ENCODE measurements around the gene GBX2. TPM values are rescaled to one million over a fixed set of nuclear protein-coding genes. Genes with fewer than 3 reads are reported as not detected.

The GBX2 gene
- total and polyA plus RNA-seq, 7 donors: not detected

DNA sequence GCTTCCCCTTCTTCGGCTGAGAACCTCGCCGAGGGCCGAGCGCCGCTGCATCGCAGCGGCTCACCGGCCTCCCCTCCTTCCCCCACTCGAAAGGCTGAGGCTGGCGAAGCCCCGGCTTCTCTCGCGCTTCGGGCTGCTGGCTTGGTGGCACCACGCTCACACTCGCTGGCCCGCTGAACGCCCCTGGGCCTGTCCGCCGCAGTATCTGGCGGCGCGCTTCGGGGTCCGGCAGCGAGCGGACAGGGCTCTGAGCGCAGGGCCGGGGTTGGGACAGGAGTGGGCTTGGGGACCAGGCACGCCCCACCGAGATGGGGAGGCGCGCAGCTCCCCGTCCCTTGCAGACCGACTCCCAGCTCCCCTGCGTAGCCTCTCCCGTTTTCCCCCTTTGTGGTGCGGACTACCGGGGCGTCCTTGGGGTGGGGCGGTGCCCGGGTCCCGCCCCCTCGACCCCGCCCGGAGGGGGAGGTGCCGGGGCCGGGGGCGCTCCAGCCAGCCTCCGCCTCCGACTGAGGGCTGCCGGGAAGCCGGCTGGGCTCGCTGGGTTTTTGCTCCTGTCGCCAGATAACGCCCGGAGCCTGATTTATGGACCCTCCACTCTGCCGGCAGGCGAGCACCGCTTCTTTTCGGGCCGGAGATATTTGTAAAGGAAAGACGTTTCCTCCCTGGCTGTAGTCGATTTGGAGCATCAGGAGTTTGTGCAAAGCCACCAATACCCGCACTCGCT, 3.8 kb downstream of the GBX2 start:
- H3K4me1 ChIP-seq: peaks cover 24% of the 10 kb centered on the region
- intact Hi-C loops (cut with DNase I): no loop called here
- 2 to 4% (median 3%) methylated on average over 55 to 67 of the region's 67 CpGs for WGBS, 3 donors
- peak overlapping the region; percentile 63 for H3K4me3 ChIP-seq
- H3K27ac ChIP-seq: no peak overlapping the region
- H3K36me3 ChIP-seq (ENCODE audit: insufficient read depth in 1 of 2, low read depth in 1 of 2): no peaks in the 10 kb centered on the region
- H3K27me3 ChIP-seq (ENCODE audit: insufficient read depth in 3 of 3, low read length in 2 of 3): peaks cover 3 to 89% (median 56%) of the 10 kb centered on the region in 3 donors
- TF ChIP-seq, protein P1, sequence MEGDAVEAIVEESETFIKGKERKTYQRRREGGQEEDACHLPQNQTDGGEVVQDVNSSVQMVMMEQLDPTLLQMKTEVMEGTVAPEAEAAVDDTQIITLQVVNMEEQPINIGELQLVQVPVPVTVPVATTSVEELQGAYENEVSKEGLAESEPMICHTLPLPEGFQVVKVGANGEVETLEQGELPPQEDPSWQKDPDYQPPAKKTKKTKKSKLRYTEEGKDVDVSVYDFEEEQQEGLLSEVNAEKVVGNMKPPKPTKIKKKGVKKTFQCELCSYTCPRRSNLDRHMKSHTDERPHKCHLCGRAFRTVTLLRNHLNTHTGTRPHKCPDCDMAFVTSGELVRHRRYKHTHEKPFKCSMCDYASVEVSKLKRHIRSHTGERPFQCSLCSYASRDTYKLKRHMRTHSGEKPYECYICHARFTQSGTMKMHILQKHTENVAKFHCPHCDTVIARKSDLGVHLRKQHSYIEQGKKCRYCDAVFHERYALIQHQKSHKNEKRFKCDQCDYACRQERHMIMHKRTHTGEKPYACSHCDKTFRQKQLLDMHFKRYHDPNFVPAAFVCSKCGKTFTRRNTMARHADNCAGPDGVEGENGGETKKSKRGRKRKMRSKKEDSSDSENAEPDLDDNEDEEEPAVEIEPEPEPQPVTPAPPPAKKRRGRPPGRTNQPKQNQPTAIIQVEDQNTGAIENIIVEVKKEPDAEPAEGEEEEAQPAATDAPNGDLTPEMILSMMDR (IDR thresholded peaks at IDR 0.05): no peak
- H3K9me3 ChIP-seq: no peaks in the 10 kb centered on the region
- ATAC-seq: peak in 2 of 4 donors; percentile 13 to 33
- DNase-seq: no peak

DNA sequence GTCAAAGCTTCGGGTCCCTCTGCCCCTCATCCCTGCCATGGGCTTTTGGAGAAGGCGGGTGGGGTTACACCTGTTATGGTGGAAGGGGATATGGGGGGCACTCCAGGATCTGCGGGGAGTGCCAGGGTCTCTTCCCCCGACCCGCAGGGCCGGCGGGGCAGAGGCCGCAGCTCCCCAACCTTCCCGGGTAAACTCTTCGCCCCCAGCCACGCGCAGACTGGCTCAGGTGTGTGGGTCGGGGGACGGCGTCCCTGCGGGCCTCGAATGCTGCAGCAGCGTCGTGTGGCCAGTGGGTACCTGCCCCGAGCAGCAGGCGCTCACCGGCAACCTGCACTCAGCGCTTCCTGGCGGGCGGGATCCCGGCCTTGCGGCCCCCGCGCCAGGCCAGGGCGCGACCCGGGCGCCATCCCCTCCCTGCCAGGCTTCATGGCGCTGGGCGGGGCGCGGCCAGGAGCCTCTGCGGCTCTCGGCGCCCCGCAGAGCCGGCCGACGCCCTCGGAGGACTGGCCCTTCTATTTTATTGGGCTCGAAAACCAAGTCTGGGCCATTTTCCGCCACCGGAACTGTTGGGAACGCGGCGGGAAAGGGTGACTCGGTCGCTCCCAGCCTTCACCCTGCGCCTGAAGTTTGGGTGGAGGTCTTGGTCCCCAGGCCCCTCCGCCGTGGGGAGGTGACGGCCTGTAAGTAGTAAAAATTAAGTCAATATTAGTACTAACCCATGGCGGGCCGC, 4.5 kb downstream of the GBX2 start:
- Histone ChIP-seq H3K36me3 (ENCODE audit: insufficient read depth in 1 of 2, low read depth in 1 of 2) (no peaks in the 10 kb centered on the region), H3K4me1 (peaks cover 21% of the 10 kb centered on the region), H3K27ac (no peak overlapping the region), H3K4me3 (peak overlapping the region; percentile 63), H3K9me3 (no peaks in the 10 kb centered on the region), H3K27me3 (ENCODE audit: insufficient read depth in 3 of 3, low read length in 2 of 3) (peaks cover under 1 to 88% (median 54%) of the 10 kb centered on the region in 3 donors)
- intact Hi-C loops (cut with DNase I): no loop called here
- no peak for ATAC-seq
- 27 to 38% (median 36%) methylated on average over 47 to 59 of the region's 59 CpGs for WGBS, 3 donors
- TF ChIP-seq, protein P1 (IDR thresholded peaks at IDR 0.05): no peak
- no peak for DNase-seq

DNA sequence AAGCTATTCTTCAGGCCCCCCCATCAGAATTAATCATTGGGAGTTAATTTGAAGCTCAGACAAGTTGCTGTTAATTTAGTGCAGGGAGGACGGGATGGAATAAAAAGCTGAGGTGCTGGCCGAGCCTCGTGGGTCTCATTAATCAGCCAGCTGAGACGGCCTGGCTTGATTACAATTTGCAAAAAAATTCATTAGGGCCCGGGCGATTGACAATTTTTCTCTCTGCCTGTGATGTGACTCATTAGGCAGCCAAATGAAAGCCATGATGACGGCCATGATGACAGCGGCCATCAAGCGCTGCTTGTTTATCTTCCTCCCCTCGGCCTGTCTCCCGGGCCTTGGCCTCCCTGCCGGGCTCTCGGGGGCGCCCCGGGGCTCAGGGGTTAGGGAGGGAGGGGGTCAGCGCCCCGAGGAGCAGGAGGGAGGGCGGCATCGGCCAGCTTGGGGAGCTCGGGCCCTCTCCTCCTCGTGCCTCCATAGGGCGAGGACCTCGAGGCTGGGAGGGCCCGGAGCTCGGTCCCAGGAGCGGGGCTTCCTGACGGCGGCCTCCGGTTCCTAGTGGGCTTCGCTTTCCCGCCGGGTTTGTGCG, 5.2 kb downstream of the GBX2 start:
- H3K4me1 ChIP-seq: peaks cover 20% of the 10 kb centered on the region
- H3K4me3 ChIP-seq: no peak overlapping the region
- ATAC-seq: no peak
- TF ChIP-seq, protein P1 (IDR thresholded peaks at IDR 0.05): no peak
- H3K9me3 ChIP-seq: no peaks in the 10 kb centered on the region
- H3K27me3 ChIP-seq (ENCODE audit: insufficient read depth in 3 of 3, low read length in 2 of 3): peaks cover 0 to 82% (median 51%) of the 10 kb centered on the region in 3 donors
- H3K36me3 ChIP-seq (ENCODE audit: insufficient read depth in 1 of 2, low read depth in 1 of 2): no peaks in the 10 kb centered on the region
- 52 to 62% (median 57%) methylated on average over 30 to 33 of the region's 33 CpGs for WGBS, 3 donors
- no peak overlapping the region for H3K27ac ChIP-seq
- intact Hi-C loops (cut with DNase I): no loop called here
- DNase-seq: no peak

DNA sequence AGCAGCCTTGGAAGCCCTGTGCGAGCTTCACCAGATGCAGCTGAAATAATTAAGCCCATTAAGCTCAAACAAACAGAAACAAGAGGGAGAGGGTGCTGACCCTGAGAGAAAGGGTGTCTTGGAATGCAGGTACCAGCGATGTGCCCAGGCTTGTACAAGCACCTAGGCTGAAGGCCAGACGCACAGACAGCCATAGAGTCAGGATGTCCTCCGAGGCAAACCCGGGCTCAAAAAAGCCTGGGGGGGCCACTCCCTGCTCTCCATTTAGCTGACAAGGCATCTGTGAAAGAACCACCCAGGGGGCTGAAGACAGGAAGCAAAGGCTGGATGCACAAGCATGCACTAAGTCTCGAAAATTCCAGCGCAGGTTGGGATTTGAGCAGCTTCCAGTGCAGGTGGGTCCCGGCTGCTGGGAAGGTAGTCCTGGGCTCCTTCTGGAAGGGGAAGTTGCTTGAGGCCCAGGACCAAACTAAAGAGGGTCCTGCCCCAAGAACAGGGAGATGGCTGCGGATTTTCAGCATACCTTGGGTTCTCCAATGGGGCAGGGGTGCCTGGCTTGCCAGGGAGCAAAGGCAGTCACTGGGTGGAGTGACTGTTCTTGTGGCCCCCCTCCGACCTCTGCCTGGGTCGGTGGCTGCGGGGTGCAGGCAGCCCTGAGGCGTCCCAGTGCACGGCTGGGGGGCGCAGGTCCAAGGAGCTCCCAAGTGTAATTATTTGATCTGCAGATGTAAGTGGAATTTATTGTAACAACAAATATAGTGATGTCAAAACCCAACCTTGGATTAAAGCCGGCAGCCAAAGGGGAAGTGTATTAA, 5.9 kb downstream of the GBX2 start:
- Histone ChIP-seq H3K27ac (no peak overlapping the region), H3K36me3 (ENCODE audit: insufficient read depth in 1 of 2, low read depth in 1 of 2) (no peaks in the 10 kb centered on the region), H3K27me3 (ENCODE audit: insufficient read depth in 3 of 3, low read length in 2 of 3) (peaks cover 0 to 75% (median 47%) of the 10 kb centered on the region in 3 donors), H3K9me3 (no peaks in the 10 kb centered on the region), H3K4me3 (no peak overlapping the region), H3K4me1 (peaks cover 17% of the 10 kb centered on the region)
- DNase-seq (no peak), ATAC-seq (no peak)
- TF ChIP-seq, protein P1 (IDR thresholded peaks at IDR 0.05): no peak
- intact Hi-C loops (cut with DNase I): no loop called here
- WGBS, 3 donors: 65 to 75% (median 73%) methylated on average over 16 of the region's 16 CpGs
